Measurements from ENCODE around the gene MICOS13.
"Not testable (repeated sequence)": the region's sequence is repeated elsewhere in the genome, so short reads cannot be mapped to it uniquely, and the experiment has no call there.

The MICOS13 gene

GRCh38 chr19:5706876-5707573 is 26.7 kb upstream of the MICOS13 start:
- Histone ChIP-seq H3K9me2 (replicated peaks; ENCODE audit: insufficient read depth, low read length) (no peaks in the 10 kb centered on the region), H3K27me3 (replicated peaks; ENCODE audit: insufficient read depth, low read length) (no peaks in the 10 kb centered on the region), H3F3A (ENCODE audit: insufficient read depth, low read length) (no peaks in the 10 kb centered on the region), H3K27ac (ENCODE audit: low read length) (no peak overlapping the region), H3K79me2 (ENCODE audit: low read length) (peaks cover 64% of the 10 kb centered on the region), H3K9me3 (replicated peaks; ENCODE audit: insufficient read depth, low read length) (no peaks in the 10 kb centered on the region), H3K4me1 (ENCODE audit: low read length) (no peaks in the 10 kb centered on the region), H3K9ac (ENCODE audit: low read length) (no peak overlapping the region), H3K4me2 (ENCODE audit: low read depth, low read length) (no peak overlapping the region), H3K36me3 (replicated peaks; ENCODE audit: insufficient read depth, low read length) (peaks cover 23% of the 10 kb centered on the region), H3K4me3 (ENCODE audit: low read length) (no peak overlapping the region), H4K20me1 (ENCODE audit: insufficient read depth, low read length) (no peaks in the 10 kb centered on the region), H2AFZ (ENCODE audit: low read length) (no peak overlapping the region)
- TF ChIP-seq CTCF (IDR thresholded peaks at IDR 0.05; ENCODE audit: low read length) = no peak
- no peak for TF ChIP-seq EZH2phosphoT487 (IDR thresholded peaks at IDR 0.05; ENCODE audit: low read length)
- no peak for TF ChIP-seq EZH2 (optimal IDR thresholded peaks at IDR 0.05; ENCODE audit: low read depth, low read length)
- no peak for DNase-seq

GRCh38 chr19:5705552-5705951 is 25.2 kb upstream of the MICOS13 start:
- no peak overlapping the region for H3K27ac ChIP-seq (ENCODE audit: low read length)
- H3K4me2 ChIP-seq (ENCODE audit: low read depth, low read length) = no peak overlapping the region
- H3K4me3 ChIP-seq (ENCODE audit: low read length) = no peak overlapping the region
- no peaks in the 10 kb centered on the region for H3K4me1 ChIP-seq (ENCODE audit: low read length)
- H2AFZ ChIP-seq (ENCODE audit: low read length) = no peak overlapping the region
- TF ChIP-seq EZH2phosphoT487 (IDR thresholded peaks at IDR 0.05; ENCODE audit: low read length) (no peak), CTCF (IDR thresholded peaks at IDR 0.05; ENCODE audit: low read length) (no peak), EZH2 (optimal IDR thresholded peaks at IDR 0.05; ENCODE audit: low read depth, low read length) (no peak)
- H4K20me1 ChIP-seq (ENCODE audit: insufficient read depth, low read length) = no peaks in the 10 kb centered on the region
- H3K27me3 ChIP-seq (replicated peaks; ENCODE audit: insufficient read depth, low read length) = no peaks in the 10 kb centered on the region
- H3K9me2 ChIP-seq (replicated peaks; ENCODE audit: insufficient read depth, low read length) = no peaks in the 10 kb centered on the region
- no peak overlapping the region for H3K9ac ChIP-seq (ENCODE audit: low read length)
- peaks cover 15% of the 10 kb centered on the region for H3K36me3 ChIP-seq (replicated peaks; ENCODE audit: insufficient read depth, low read length)
- DNase-seq = no peak
- H3F3A ChIP-seq (ENCODE audit: insufficient read depth, low read length) = no peaks in the 10 kb centered on the region
- H3K9me3 ChIP-seq (replicated peaks; ENCODE audit: insufficient read depth, low read length) = no peaks in the 10 kb centered on the region
- peaks cover 57% of the 10 kb centered on the region for H3K79me2 ChIP-seq (ENCODE audit: low read length)

- Histone ChIP-seq H3K4me2 (ENCODE audit: low read depth, low read length) (no peak overlapping the region), H4K20me1 (ENCODE audit: insufficient read depth, low read length) (no peaks in the 10 kb centered on the region), H3K36me3 (replicated peaks; ENCODE audit: insufficient read depth, low read length) (peaks cover 15% of the 10 kb centered on the region), H3F3A (ENCODE audit: insufficient read depth, low read length) (no peaks in the 10 kb centered on the region), H3K27me3 (replicated peaks; ENCODE audit: insufficient read depth, low read length) (no peaks in the 10 kb centered on the region), H2AFZ (ENCODE audit: low read length) (no peak overlapping the region), H3K4me3 (ENCODE audit: low read length) (no peak overlapping the region), H3K79me2 (ENCODE audit: low read length) (peaks cover 57% of the 10 kb centered on the region), H3K9ac (ENCODE audit: low read length) (no peak overlapping the region), H3K4me1 (ENCODE audit: low read length) (no peaks in the 10 kb centered on the region), H3K27ac (ENCODE audit: low read length) (no peak overlapping the region), H3K9me3 (replicated peaks; ENCODE audit: insufficient read depth, low read length) (no peaks in the 10 kb centered on the region), H3K9me2 (replicated peaks; ENCODE audit: insufficient read depth, low read length) (no peaks in the 10 kb centered on the region)
- DNase-seq = no peak
- TF ChIP-seq CTCF (IDR thresholded peaks at IDR 0.05; ENCODE audit: low read length) (no peak), EZH2phosphoT487 (IDR thresholded peaks at IDR 0.05; ENCODE audit: low read length) (no peak)
Measured at GRCh38 chr19:5703819-5704818, 23.8 kb upstream of the MICOS13 start.

- peaks cover 61% of the 10 kb centered on the region for H3K79me2 ChIP-seq (ENCODE audit: low read length)
- peaks cover 14% of the 10 kb centered on the region for H4K20me1 ChIP-seq (ENCODE audit: insufficient read depth, low read length)
- H3K9me3 ChIP-seq (replicated peaks; ENCODE audit: insufficient read depth, low read length); H3K4me2 ChIP-seq (ENCODE audit: low read depth, low read length); H2AFZ ChIP-seq (ENCODE audit: low read length); H3K27me3 ChIP-seq (replicated peaks; ENCODE audit: insufficient read depth, low read length); H3K9me2 ChIP-seq (replicated peaks; ENCODE audit: insufficient read depth, low read length); H3K9ac ChIP-seq (ENCODE audit: low read length); H3K27ac ChIP-seq (ENCODE audit: low read length); H3K4me3 ChIP-seq (ENCODE audit: low read length); H3K4me1 ChIP-seq (ENCODE audit: low read length); DNase-seq: not testable (repeated sequence)
- H3K36me3 ChIP-seq (replicated peaks; ENCODE audit: insufficient read depth, low read length) = peaks cover 22% of the 10 kb centered on the region
- H3F3A ChIP-seq (ENCODE audit: insufficient read depth, low read length) = peaks cover 13% of the 10 kb centered on the region
Measured at GRCh38 chr19:5702053-5702410, 21.7 kb upstream of the MICOS13 start.
